Fibroblast of villous mesenchyme (primary cell): Measurements from ENCODE around the gene TIMELESS. TPM values are rescaled to one million over a fixed set of nuclear protein-coding genes. Genes with fewer than 3 reads are reported as not detected.
A peak's percentile ranks its signal among the peaks of the same experiment; 100 is the strongest.

ENCODE experiments used
- DNase-seq: peaks from one replicate; pipeline ENCODE4 v3.0.0-alpha.2; 2010; ENCODE audit warnings: low read depth
- H3K4me3 ChIP-seq: 2 replicates; pipeline ENCODE4 v1.5.1; 2011; ENCODE audit warnings: low read depth, mild to moderate bottlenecking, low read length
- total RNA-seq: library from RNA; depleted of rRNA; stranded (reverse); fragments of >200 nt; gene quantifications from 2 replicates; pipeline ENCODE4 v1.2.3, GENCODE V29; 2012
- TF ChIP-seq, protein P1 (sequence below): IDR thresholded peaks from 2 replicates; pipeline ENCODE4 v1.5.1; 2012; ENCODE audit warnings: low read depth, mild to moderate bottlenecking, low read length; ENCODE audit not compliant: insufficient read depth

Gene TIMELESS
- total RNA-seq, 1 donor: 7.8 TPM

DNA sequence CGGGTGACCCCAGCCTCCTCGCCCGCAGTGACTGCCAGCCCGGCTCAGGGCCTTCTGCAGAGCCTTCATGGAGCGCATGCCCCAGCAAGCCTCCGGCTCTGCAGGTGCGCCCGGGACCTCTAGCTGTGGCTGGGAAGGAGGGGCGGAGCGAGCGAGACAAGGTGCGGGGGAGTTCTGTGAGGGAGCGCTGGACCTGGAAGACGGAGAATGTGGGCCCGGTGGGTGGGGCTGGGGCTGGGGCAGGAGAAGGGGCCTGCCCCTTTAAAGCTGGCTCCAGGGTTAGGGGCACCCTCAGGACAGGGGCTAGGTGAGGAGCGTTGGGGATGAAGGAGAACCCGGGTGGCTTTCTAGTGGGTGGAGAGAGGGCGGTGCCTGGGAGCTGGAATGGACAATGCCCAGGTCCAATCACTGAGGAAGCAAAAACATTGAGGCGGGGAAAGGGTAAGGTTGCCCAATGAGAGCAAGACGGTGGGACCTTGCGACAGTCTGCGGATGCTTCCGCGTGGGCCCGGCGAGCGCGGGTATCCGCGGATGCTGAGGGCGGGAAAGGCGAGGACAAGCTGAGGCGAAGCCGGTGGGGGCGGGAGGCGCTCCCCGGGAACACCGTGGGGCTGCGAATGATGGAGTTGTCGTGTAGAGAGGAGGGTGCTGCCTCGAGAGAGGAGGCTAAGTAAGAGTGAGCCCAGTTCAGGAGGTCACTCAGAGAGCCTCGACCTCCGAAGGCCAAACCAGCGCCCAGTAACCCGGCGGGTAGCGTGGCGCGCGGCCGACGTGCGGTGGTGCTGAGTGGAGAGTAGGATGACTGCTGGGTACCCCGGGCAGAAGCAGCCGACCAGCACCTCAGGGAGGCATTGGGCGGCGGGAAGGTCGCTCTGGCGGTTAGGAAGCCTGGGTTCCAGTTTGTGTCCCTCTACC lies 39.1 kb upstream of the TIMELESS start, which contains the start of gene GLS2:
GLS2 (minus strand) TSS at position 121 of the 915 bp plus-strand sequence; CDS start at position 78, 43 bp downstream.
- H3K4me3 ChIP-seq: peak within 1 kb of the TSS; percentile 56
- peak; percentile 68 for DNase-seq
- TF ChIP-seq, protein P1, sequence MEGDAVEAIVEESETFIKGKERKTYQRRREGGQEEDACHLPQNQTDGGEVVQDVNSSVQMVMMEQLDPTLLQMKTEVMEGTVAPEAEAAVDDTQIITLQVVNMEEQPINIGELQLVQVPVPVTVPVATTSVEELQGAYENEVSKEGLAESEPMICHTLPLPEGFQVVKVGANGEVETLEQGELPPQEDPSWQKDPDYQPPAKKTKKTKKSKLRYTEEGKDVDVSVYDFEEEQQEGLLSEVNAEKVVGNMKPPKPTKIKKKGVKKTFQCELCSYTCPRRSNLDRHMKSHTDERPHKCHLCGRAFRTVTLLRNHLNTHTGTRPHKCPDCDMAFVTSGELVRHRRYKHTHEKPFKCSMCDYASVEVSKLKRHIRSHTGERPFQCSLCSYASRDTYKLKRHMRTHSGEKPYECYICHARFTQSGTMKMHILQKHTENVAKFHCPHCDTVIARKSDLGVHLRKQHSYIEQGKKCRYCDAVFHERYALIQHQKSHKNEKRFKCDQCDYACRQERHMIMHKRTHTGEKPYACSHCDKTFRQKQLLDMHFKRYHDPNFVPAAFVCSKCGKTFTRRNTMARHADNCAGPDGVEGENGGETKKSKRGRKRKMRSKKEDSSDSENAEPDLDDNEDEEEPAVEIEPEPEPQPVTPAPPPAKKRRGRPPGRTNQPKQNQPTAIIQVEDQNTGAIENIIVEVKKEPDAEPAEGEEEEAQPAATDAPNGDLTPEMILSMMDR: no peak

DNA sequence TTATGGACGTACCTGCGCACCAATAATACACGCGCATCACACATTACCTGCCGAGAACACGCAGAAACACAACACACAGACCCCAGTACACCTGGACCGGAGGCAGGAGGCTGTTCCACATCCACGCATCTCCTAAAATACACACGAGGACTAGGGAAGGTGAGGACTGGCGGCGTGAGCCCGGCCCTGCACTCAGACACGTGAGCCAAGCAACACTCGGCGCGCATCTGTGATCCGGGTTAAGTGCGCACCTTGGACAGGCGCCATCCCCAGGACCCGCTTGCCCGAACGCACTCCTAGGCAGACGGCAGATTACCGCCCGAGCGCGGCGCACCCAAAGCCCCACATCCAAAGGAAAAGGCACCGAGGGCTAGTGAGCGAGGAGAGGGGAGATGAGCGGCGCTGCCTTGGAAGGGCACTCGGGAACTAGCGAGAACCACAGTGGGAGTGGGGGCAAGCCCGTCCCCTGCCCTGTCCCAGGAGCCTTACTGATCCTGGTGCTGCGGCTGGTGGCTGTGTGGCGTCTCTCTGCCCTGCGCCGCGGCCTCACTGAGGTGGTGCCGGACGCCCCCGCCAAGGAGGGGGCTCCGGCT lies 38.3 kb upstream of the TIMELESS start:
- H3K4me3 ChIP-seq: peak overlapping the region; percentile 56
- DNase-seq: peak; percentile 11
- TF ChIP-seq, protein P1: no peak

GRCh38 chr12:56486694-56487093 lies 37.5 kb upstream of the TIMELESS start:
- TF ChIP-seq, protein P1: no peak
- no peak for DNase-seq
- no peak overlapping the region for H3K4me3 ChIP-seq

DNA sequence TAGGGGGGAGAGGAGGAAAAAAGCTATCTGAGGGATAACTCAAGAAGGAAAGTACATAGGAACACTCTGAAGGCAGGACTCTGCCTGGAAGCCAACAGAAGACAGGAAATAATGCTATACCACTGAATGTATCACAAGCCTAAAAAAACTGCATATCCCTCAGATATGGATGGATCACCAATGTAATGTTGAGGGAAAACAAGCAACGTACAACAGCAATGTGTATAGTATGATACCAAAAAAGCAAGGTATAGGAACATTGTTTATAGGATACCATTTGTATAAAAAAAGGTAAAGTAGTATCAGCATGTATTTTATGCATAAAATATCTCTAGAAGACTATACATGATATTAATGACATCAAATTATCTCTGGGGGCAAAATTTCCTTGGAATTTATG lies 35.3 kb upstream of the TIMELESS start:
- TF ChIP-seq, protein P1: no peak
- H3K4me3 ChIP-seq: no peak overlapping the region
- DNase-seq: no peak

GRCh38 chr12:56479625-56480024 lies 30.4 kb upstream of the TIMELESS start:
- H3K4me3 ChIP-seq: no peak overlapping the region
- no peak for DNase-seq
- TF ChIP-seq, protein P1: no peak

GRCh38 chr12:56477521-56478225 lies 28.4 kb upstream of the TIMELESS start:
- H3K4me3 ChIP-seq: no peak overlapping the region
- no peak for DNase-seq
- TF ChIP-seq, protein P1: no peak
